OCI-LY7 (cell line): ENCODE results near the gene PERP.
"Not testable (repeated sequence)": the region's sequence is repeated elsewhere in the genome, so short reads cannot be mapped to it uniquely, and the experiment has no call there.

ENCODE experiments used
- EZH2phosphoT487 ChIP-seq: fragments of 200-600 bp; sonication (generic); IDR thresholded peaks from 2 replicates; pipeline ENCODE4 v1.6.1; 2018; ENCODE audit warnings: low read depth, borderline replicate concordance, mild to moderate bottlenecking, mixed run types, antibody characterized with exemption, low read length, moderate library complexity, mixed read lengths
- TF ChIP-seq, protein P1 (sequence below): fragments of 200-600 bp; sonication (generic); conservative IDR thresholded peaks from 2 replicates; pipeline ENCODE4 v1.5.1; 2014; ENCODE audit warnings: mild to moderate bottlenecking, antibody characterized with exemption, low read length, moderate library complexity, mixed read lengths

DNA sequence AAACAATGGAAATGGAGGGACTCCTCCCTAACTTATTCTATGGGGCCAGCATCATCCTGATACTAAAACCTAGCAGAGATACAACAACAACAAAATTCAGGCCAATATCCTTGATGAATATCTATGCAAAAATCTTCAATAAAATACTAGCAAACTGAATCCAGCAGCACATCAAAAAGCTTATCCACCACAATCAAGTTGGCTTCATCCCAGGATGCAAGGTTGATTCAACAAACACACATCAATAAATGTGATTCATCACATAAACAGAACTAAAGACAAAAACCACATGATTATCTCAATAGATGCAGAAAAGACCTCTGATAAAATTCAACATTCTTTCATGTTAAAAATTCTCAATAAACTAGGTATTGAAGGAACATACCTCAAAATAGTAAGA is 27.7 kb downstream of the PERP start:
- TF ChIP-seq, protein P1, sequence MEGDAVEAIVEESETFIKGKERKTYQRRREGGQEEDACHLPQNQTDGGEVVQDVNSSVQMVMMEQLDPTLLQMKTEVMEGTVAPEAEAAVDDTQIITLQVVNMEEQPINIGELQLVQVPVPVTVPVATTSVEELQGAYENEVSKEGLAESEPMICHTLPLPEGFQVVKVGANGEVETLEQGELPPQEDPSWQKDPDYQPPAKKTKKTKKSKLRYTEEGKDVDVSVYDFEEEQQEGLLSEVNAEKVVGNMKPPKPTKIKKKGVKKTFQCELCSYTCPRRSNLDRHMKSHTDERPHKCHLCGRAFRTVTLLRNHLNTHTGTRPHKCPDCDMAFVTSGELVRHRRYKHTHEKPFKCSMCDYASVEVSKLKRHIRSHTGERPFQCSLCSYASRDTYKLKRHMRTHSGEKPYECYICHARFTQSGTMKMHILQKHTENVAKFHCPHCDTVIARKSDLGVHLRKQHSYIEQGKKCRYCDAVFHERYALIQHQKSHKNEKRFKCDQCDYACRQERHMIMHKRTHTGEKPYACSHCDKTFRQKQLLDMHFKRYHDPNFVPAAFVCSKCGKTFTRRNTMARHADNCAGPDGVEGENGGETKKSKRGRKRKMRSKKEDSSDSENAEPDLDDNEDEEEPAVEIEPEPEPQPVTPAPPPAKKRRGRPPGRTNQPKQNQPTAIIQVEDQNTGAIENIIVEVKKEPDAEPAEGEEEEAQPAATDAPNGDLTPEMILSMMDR, result not testable (repeated sequence)
- TF ChIP-seq EZH2phosphoT487, result not testable (repeated sequence)
